ENCODE data around the gene CAMKK2. TPM values are rescaled to one million over a fixed set of nuclear protein-coding genes. Genes with fewer than 3 reads are reported as not detected.

The CAMKK2 gene
- 10 to 100 TPM; 52.3 to 90.1 (median 81.2) TPM for total RNA-seq
- polyA plus RNA-seq: 10 to 100 TPM; 13.6 to 34.3 (median 14.2) TPM
- long read RNA-seq, donor 1, transcript CAMKK2-208 (16 exons, 2,006 nt): major isoform, 5 of 5 reads
- long read RNA-seq, donor 1, partial matches to known transcripts: 0 of 5 reads
- long read RNA-seq, donor 1, other reads (novel, unspliced or antisense): 0 of 5 reads
- long read RNA-seq, donor 2, partial matches to known transcripts: 0 of 2 reads
- long read RNA-seq, donor 2, other reads (novel, unspliced or antisense): 0 of 2 reads

DNA sequence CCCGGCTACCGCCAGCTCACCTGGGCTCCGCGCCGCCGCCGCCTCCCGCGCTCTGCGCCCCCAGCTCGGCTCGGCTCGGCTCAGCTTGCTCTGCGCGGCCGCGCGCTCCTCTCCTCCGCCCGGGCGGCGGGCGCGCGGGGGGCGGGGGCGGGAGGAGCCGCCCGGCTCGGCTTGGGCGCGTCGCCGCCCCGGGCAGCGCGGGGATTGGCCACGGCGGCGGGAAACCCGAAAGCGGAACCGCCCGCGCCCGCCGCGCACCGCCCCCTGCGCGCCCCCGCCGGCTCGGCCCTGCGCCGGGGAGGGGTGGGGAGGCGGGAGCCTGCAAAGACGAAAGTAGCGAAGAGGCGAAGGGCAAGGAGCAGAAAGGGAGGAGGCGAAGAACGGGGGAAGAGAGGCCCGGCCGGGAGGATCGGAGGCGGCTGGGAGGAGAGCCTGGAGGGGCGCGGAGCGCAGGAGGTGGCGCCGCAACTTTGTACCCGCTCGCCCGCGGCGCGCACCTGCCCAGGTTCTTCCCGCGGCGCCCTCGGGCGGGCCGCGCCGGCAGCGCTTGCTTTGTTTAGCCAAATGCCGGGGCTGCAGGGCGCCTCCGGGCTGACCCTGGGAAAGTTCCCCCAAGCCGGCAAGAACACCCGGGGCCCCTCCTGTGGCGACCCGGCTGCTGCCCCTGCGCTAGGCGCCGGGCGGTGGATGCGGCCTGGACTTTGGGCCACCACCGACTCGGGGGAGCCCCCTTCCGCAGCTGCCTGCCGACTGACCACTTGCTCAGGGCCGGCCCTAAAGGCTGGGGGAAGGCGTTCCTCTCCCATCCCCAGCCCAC is at the start of gene CAMKK2:
CAMKK2 (minus strand) TSS at position 92 of the 817 bp plus-strand sequence. CDS start 22,183 bp downstream, outside the sequence.
- H3K4me1 ChIP-seq: peaks cover 23 to 77% (median 57%) of the 10 kb centered on the region in 6 donors
- 0 to 1% (median 0%) methylated on average over 47 to 104 of the region's 104 CpGs for WGBS, 5 donors
- H3K27me3 ChIP-seq (replicated peaks in 1 of 7): no peaks in the 10 kb centered on the region
- peak; percentile 96 for DNase-seq
- peaks cover 0 to 13% (median 0%) of the 10 kb centered on the region in 6 donors for H3K36me3 ChIP-seq
- peak within 1 kb of the TSS; percentile 72 to 99 (median 91) for H3K4me3 ChIP-seq
- intact Hi-C loops (cut with DNase I; ENCODE audit: low total_unique reads): no loop called here
- TF ChIP-seq POLR2A (IDR thresholded peaks at IDR 0.05) (peak in 1 of 3 donors; percentile 65), CTCF (IDR thresholded peaks at IDR 0.05 in 8 of 11, conservative IDR thresholded peaks at IDR 0.05 in 3 of 11) (peak in 6 of 11 experiments; percentile 23 to 47 (median 28)), POLR2AphosphoS5 (IDR thresholded peaks at IDR 0.05) (peak; percentile 87 to 93 (median 90))
- H3K27ac ChIP-seq: peak within 1 kb of the TSS; percentile 92 to 97 (median 94)
- no peaks in the 10 kb centered on the region for H3K9me3 ChIP-seq

DNA sequence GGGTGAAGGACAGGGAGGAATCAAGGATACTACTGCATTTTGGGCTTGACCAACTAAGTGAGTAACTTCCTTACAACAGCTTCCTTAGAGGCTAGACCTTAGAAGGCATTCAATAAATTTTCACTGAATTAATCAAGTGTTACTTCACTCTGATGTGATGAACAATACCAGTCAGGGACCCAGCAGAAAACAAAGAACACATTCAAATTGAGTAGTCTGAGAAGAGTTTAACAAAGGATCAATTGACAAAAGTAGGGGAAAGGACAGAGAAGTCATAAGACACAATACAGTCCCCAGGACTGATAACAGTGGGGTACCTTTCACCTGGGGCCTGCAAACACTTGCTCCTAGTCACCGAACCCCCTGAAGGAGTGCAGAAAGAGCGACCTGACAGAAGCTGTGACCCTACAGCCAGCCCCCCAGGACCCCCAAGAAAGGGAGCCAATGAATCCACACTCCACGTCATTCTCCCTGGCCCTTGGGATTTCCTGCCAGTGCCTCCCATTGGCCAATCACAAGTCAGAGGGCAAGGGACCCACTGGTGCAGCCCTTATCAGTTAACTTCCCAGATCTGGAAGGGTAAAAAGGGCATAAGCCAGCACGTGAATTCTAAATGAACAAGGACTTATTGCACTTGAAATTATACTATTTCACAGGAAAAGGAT is 48.8 kb upstream of the CAMKK2 start:
- TF ChIP-seq POLR2AphosphoS5 (IDR thresholded peaks at IDR 0.05): no peak
- TF ChIP-seq POLR2A (IDR thresholded peaks at IDR 0.05): no peak
- TF ChIP-seq CTCF (IDR thresholded peaks at IDR 0.05 in 8 of 11, conservative IDR thresholded peaks at IDR 0.05 in 3 of 11): no peak
- H3K27ac ChIP-seq: no peak overlapping the region
- H3K9me3 ChIP-seq: no peaks in the 10 kb centered on the region
- H3K36me3 ChIP-seq: peaks cover 8 to 83% (median 67%) of the 10 kb centered on the region in 6 donors
- H3K4me3 ChIP-seq: no peak overlapping the region
- H3K4me1 ChIP-seq: peaks cover 0 to 32% (median 12%) of the 10 kb centered on the region in 6 donors
- no peaks in the 10 kb centered on the region for H3K27me3 ChIP-seq (replicated peaks in 1 of 7)
- 82 to 89% (median 86%) methylated on average over 4 of the region's 4 CpGs for WGBS, 5 donors
- intact Hi-C loops (cut with DNase I; ENCODE audit: low total_unique reads): no loop called here
- no peak for DNase-seq

GRCh38 chr12:121344506-121344905 is 48.0 kb upstream of the CAMKK2 start:
- no peak overlapping the region for H3K27ac ChIP-seq
- H3K9me3 ChIP-seq: no peaks in the 10 kb centered on the region
- H3K27me3 ChIP-seq (replicated peaks in 1 of 7): no peaks in the 10 kb centered on the region
- 83 to 88% (median 84%) methylated on average over 3 of the region's 3 CpGs for WGBS, 5 donors
- no peak for DNase-seq
- no peak overlapping the region for H3K4me3 ChIP-seq
- peaks cover 0 to 24% (median 4%) of the 10 kb centered on the region in 6 donors for H3K4me1 ChIP-seq
- TF ChIP-seq POLR2AphosphoS5 (IDR thresholded peaks at IDR 0.05) (no peak), POLR2A (IDR thresholded peaks at IDR 0.05) (no peak), CTCF (IDR thresholded peaks at IDR 0.05 in 8 of 11, conservative IDR thresholded peaks at IDR 0.05 in 3 of 11) (no peak)
- intact Hi-C loops (cut with DNase I; ENCODE audit: low total_unique reads): no loop called here
- peaks cover 8 to 90% (median 72%) of the 10 kb centered on the region in 6 donors for H3K36me3 ChIP-seq
